CD4-positive, alpha-beta T cell treated with Interleukin-1 beta for 1 hour (primary cell): ENCODE data around the gene KRT73.

ENCODE experiments used
- DNase-seq, 2 donors: peaks; one replicate each; pipeline ENCODE4 v3.0.0-alpha.2; 2020 to 2022

The KRT73 gene

GRCh38 chr12:52561880-52562449 is 56.4 kb downstream of the KRT73 start:
- no peak for DNase-seq

- DNase-seq = no peak
These were observed 58.4 kb downstream of the KRT73 start for GRCh38 chr12:52559979-52560378.

DNA sequence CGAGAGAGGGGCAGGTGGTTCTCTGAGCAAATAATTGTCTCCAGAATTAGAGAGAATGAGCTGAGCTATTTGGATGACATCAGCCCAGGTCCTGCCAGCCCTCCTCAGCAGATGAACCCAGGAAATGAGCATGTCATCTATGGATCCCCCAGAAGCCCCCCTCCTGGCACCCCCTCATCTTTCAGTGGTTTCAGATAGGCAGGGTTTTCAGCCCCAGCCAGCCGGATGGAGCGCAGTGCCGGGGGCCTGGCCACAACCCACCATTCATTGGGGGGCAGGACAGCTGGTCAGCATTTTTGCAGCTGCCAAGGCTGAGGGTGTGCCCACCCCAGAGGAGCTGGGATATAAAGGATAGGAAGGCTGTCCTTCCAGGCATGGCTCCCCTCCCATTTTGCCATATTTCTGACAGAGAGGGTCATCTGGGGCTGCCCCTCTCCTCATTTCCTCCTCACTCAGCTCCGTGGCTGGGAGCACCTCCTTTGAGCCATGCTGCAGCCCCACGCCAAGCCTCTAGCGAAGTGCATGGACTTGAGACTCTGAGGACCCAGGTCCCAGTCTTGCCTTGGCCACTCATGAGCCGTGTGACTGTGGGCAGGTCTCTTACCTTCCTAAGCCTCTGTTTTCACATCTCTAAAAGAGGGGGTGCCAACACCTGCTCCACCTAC is 59.4 kb downstream of the KRT73 start:
- no peak for DNase-seq
